Sigmoid colon (tissue), 7 donors: Measurements from ENCODE around the gene MTX1. TPM values are rescaled to one million over a fixed set of nuclear protein-coding genes. Genes with fewer than 3 reads are reported as not detected.
A peak's percentile ranks its signal among the peaks of the same experiment; 100 is the strongest.
"Not testable (repeated sequence)": the region's sequence is repeated elsewhere in the genome, so short reads cannot be mapped to it uniquely, and the experiment has no call there.

Source experiments
- DNase-seq: peaks from one replicate; pipeline ENCODE4 v3.0.0-alpha.2; 2019
- H3K27ac ChIP-seq, 4 donors: fragments of 200-600 bp; sonication (generic); one replicate each; pipeline ENCODE4 v1.5.1; 2016 to 2019; ENCODE audit warnings: mild to moderate bottlenecking in 1 of 4
- H3K27me3 ChIP-seq, 3 donors: fragments of 200-600 bp; sonication (generic); one replicate each; pipeline ENCODE4 v1.5.1; 2019; ENCODE audit warnings: mild to moderate bottlenecking in 1 of 3
- H3K36me3 ChIP-seq, 4 donors: fragments of 200-600 bp; sonication (generic); one replicate each; pipeline ENCODE4 v1.5.1; 2016 to 2019
- H3K4me1 ChIP-seq, 4 donors: fragments of 200-600 bp; sonication (generic); one replicate each; pipeline ENCODE4 v1.5.1; 2017 to 2019
- H3K4me3 ChIP-seq, 4 donors: fragments of 200-600 bp; sonication (generic); one replicate each; pipeline ENCODE4 v1.5.1; 2017 to 2019; ENCODE audit warnings: mild to moderate bottlenecking in 2 of 4, moderate library complexity in 1 of 4
- H3K9me3 ChIP-seq, 4 donors: fragments of 200-600 bp in 3 of 4; sonication (generic) in 3 of 4; one replicate each; pipeline versions ENCODE4 v1.5.1 to v1.6.1; 2013 to 2019
- CTCF ChIP-seq, 4 experiments: fragments of 450-650 bp in 3 of 4; fragments of 200-600 bp in 1 of 4; IDR thresholded peaks; one replicate each; pipeline ENCODE4 v1.5.1; 2016 to 2019; ENCODE audit warnings: antibody characterized with exemption in 4 of 4, mild to moderate bottlenecking in 3 of 4, moderate library complexity in 2 of 4
- EP300 ChIP-seq, 4 donors: sonication (generic); formaldehyde crosslinking; IDR thresholded peaks; one replicate each; pipeline ENCODE4 v1.6.1; 2017; ENCODE audit warnings: antibody characterized with exemption in 4 of 4
- POLR2A ChIP-seq, 2 donors: fragments of 450-650 bp; IDR thresholded peaks; one replicate each; pipeline ENCODE4 v1.6.1; 2016; ENCODE audit warnings: antibody characterized with exemption in 2 of 2, mild to moderate bottlenecking in 2 of 2, moderate library complexity in 2 of 2
- POLR2AphosphoS5 ChIP-seq, 4 donors: sonication (generic); formaldehyde crosslinking; IDR thresholded peaks; one replicate each; pipeline ENCODE4 v1.6.1; 2017; ENCODE audit warnings: antibody characterized with exemption in 4 of 4
- WGBS, 2 donors: extraction: QIAGEN DNeasy Blood & Tissue Kit; methylation state at CpG; one replicate each; pipeline ENCODE4 v1.1.7; 2013; 5-methylcytosine and 5-hydroxymethylcytosine counted together
- intact Hi-C: fragments of 100-400 bp; cut with DNase I; formaldehyde crosslinking; loops from one replicate; pipeline ENCODE4 v1.15.1; 2023
- polyA plus RNA-seq, 3 donors: library from polyadenylated mRNA; stranded (reverse); fragments of 200-250 nt; gene quantifications; one replicate each; pipeline ENCODE4 v1.2.3, GENCODE V29; 2013
- total RNA-seq, 4 donors: library from RNA; depleted of rRNA; stranded (reverse); fragments of >200 nt; gene quantifications; one replicate each; pipeline ENCODE4 v1.1.0, GENCODE V29; 2016
- donor health status: healthy with polysubstance abuse.
- donor health status: Bipolar disorder and iron deficiency.
- donor health status: healthy.

The MTX1 gene
- total and polyA plus RNA-seq, 7 donors: 15.5 to 69.7 (median 29.8) TPM

GRCh38 chr1:155245163-155245524, 36.6 kb downstream of the MTX1 start:
- TF ChIP-seq POLR2A (IDR thresholded peaks at IDR 0.05): no peak
- TF ChIP-seq CTCF (IDR thresholded peaks at IDR 0.05): no peak
- TF ChIP-seq POLR2AphosphoS5 (IDR thresholded peaks at IDR 0.05): no peak
- TF ChIP-seq EP300 (IDR thresholded peaks at IDR 0.05): no peak
- Histone ChIP-seq H3K4me1 (peaks cover 7 to 43% (median 35%) of the 10 kb centered on the region in 4 donors), H3K36me3 (peaks cover 5 to 26% (median 10%) of the 10 kb centered on the region in 4 donors), H3K4me3 (peak overlapping the region; percentile 56 to 70 (median 66)), H3K9me3 (no peaks in the 10 kb centered on the region), H3K27ac (peak overlapping the region; percentile 87 to 96 (median 95)), H3K27me3 (no peaks in the 10 kb centered on the region)
- intact Hi-C loops: no loop called here
- WGBS, 2 donors: 65 to 66% methylated on average over 8 of the region's 8 CpGs
- DNase-seq: no peak

GRCh38 chr1:155246796-155247195, 38.3 kb downstream of the MTX1 start:
- 97 to 98% methylated on average over 3 of the region's 3 CpGs for WGBS, 2 donors
- peaks cover 5 to 26% (median 10%) of the 10 kb centered on the region in 4 donors for H3K36me3 ChIP-seq
- H3K4me3 ChIP-seq, intact Hi-C loops, DNase-seq, H3K27ac ChIP-seq, H3K9me3 ChIP-seq, H3K27me3 ChIP-seq: not testable (repeated sequence)
- H3K4me1 ChIP-seq: peaks cover 7 to 35% (median 33%) of the 10 kb centered on the region in 4 donors

GRCh38 chr1:155247667-155248553, 39.4 kb downstream of the MTX1 start:
- intact Hi-C loops: no loop called here
- WGBS, 2 donors: 93 to 94% methylated on average over 26 of the region's 26 CpGs

GRCh38 chr1:155250246-155250632, 41.7 kb downstream of the MTX1 start:
- no peaks in the 10 kb centered on the region for H3K9me3 ChIP-seq
- peak overlapping the region in 2 of 4 donors; percentile 24 to 34 for H3K4me3 ChIP-seq
- H3K27ac ChIP-seq: peak overlapping the region; percentile 19 to 73 (median 64)
- intact Hi-C loops: loop anchor here (2.0 kb wide), 2 partner anchors 23 to 343 kb away; partner anchors contain the start of gene CLK2
- no peaks in the 10 kb centered on the region for H3K27me3 ChIP-seq
- DNase-seq: no peak
- no peak for TF ChIP-seq CTCF (IDR thresholded peaks at IDR 0.05)
- no peak for TF ChIP-seq POLR2A (IDR thresholded peaks at IDR 0.05)
- TF ChIP-seq EP300 (IDR thresholded peaks at IDR 0.05): no peak
- TF ChIP-seq POLR2AphosphoS5 (IDR thresholded peaks at IDR 0.05): no peak
- WGBS, 2 donors: 21 to 38% methylated on average over 28 of the region's 28 CpGs
- peaks cover 0 to 36% (median 28%) of the 10 kb centered on the region in 4 donors for H3K4me1 ChIP-seq
- peaks cover 5 to 26% (median 10%) of the 10 kb centered on the region in 4 donors for H3K36me3 ChIP-seq

More at GRCh38 chr1:155247667-155248553, 39.4 kb downstream of the MTX1 start:
- DNase-seq: no peak
- Histone ChIP-seq H3K27me3 (no peaks in the 10 kb centered on the region), H3K9me3 (no peaks in the 10 kb centered on the region), H3K27ac (no peak overlapping the region), H3K4me3 (no peak overlapping the region), H3K36me3 (peaks cover 5 to 26% (median 10%) of the 10 kb centered on the region in 4 donors), H3K4me1 (peaks cover 7 to 32% (median 26%) of the 10 kb centered on the region in 4 donors)
- TF ChIP-seq CTCF (IDR thresholded peaks at IDR 0.05) (no peak), POLR2AphosphoS5 (IDR thresholded peaks at IDR 0.05) (no peak), EP300 (IDR thresholded peaks at IDR 0.05) (no peak), POLR2A (IDR thresholded peaks at IDR 0.05) (no peak)
